GM23248 (cell line): ENCODE measurements around the gene SH3RF1.

Experiments
- EZH2 ChIP-seq: fragments of 200-600 bp; sonication (generic); IDR thresholded peaks from 2 replicates; pipeline ENCODE4 v1.6.1; 2018; ENCODE audit warnings: antibody characterized with exemption, mild to moderate bottlenecking; ENCODE audit not compliant: insufficient read depth, poor library complexity, severe bottlenecking
- EZH2phosphoT487 ChIP-seq: fragments of 200-600 bp; sonication (generic); IDR thresholded peaks from 2 replicates; pipeline ENCODE4 v1.6.1; 2018; ENCODE audit warnings: antibody characterized with exemption, moderate library complexity, mild to moderate bottlenecking, low read depth; ENCODE audit not compliant: insufficient read depth

DNA sequence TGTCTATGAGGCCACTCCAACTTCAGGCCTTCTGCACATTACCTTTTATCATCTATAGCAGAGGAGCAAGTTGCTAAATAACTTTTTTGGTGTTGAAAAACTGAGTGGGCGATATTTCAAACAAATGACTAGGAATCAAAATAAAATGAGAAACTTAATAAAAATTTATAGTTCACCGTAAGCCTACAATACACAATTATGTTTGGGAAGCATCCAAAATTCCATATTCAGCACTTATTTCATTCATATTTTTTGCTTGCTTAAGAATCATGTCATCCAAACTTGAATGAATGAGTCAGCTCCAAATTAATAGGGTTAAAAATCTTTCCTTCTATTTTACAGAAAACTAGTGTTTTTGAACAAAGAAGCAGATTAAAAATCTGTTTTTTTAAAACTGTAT is 119.1 kb downstream of the SH3RF1 start:
- TF ChIP-seq EZH2 = no peak
- TF ChIP-seq EZH2phosphoT487 = no peak
